Activated CD4-positive, alpha-beta T cell treated with anti-CD3 and anti-CD28 coated beads, Interleukin-2, amount 50 U/mL, for 48 hours (primary cell): ENCODE results near the gene CSMD2.

Experiments used
- DNase-seq, 2 experiments: peaks; one replicate each; pipeline ENCODE4 v3.0.0-alpha.2; 2020

The CSMD2 gene

GRCh38 chr1:33706634-33707255 is 458.3 kb downstream of the CSMD2 start:
- no peak for DNase-seq

GRCh38 chr1:33703464-33703863 is 461.6 kb downstream of the CSMD2 start:
- no peak for DNase-seq

- DNase-seq, result no peak
Observed at GRCh38 chr1:33698361-33699035, 466.5 kb downstream of the CSMD2 start.

- DNase-seq, result no peak
Observed at GRCh38 chr1:33697816-33698215, 467.2 kb downstream of the CSMD2 start.

GRCh38 chr1:33696962-33697361 is 468.1 kb downstream of the CSMD2 start:
- DNase-seq, result no peak

GRCh38 chr1:33696311-33696710 is 468.7 kb downstream of the CSMD2 start:
- DNase-seq, result no peak

- DNase-seq, result no peak
Observed at GRCh38 chr1:33692206-33693188, 472.5 kb downstream of the CSMD2 start.

- DNase-seq, result no peak
Observed at GRCh38 chr1:33687000-33687399, 478.0 kb downstream of the CSMD2 start.

GRCh38 chr1:33686551-33686950 is 478.5 kb downstream of the CSMD2 start:
- DNase-seq, result no peak

GRCh38 chr1:33685256-33685655 is 479.8 kb downstream of the CSMD2 start:
- DNase-seq, result no peak

- no peak for DNase-seq
Observed at GRCh38 chr1:33684396-33685179, 480.4 kb downstream of the CSMD2 start.

- no peak for DNase-seq
Observed at GRCh38 chr1:33683913-33684312, 481.1 kb downstream of the CSMD2 start.

- no peak for DNase-seq
Observed at GRCh38 chr1:33682371-33682770, 482.7 kb downstream of the CSMD2 start.

- DNase-seq, result no peak
Observed at GRCh38 chr1:33680281-33680840, 484.7 kb downstream of the CSMD2 start.

GRCh38 chr1:33670567-33670966 is 494.5 kb downstream of the CSMD2 start:
- no peak for DNase-seq

- no peak for DNase-seq
Observed at GRCh38 chr1:33668695-33669094, 496.3 kb downstream of the CSMD2 start.

- no peak for DNase-seq
Observed at GRCh38 chr1:33667386-33668282, 497.4 kb downstream of the CSMD2 start.

- no peak for DNase-seq
Observed at GRCh38 chr1:33666616-33667015, 498.4 kb downstream of the CSMD2 start.

- no peak for DNase-seq
Observed at GRCh38 chr1:33661811-33662454, 503.1 kb downstream of the CSMD2 start.

- no peak for DNase-seq
Observed at GRCh38 chr1:33660956-33661355, 504.1 kb downstream of the CSMD2 start.

GRCh38 chr1:33660244-33660643 is 504.8 kb downstream of the CSMD2 start:
- DNase-seq, result no peak
